ENCODE measurements around the gene NPLOC4.
A peak's percentile ranks its signal among the peaks of the same experiment; 100 is the strongest.

NPLOC4 gene

DNA sequence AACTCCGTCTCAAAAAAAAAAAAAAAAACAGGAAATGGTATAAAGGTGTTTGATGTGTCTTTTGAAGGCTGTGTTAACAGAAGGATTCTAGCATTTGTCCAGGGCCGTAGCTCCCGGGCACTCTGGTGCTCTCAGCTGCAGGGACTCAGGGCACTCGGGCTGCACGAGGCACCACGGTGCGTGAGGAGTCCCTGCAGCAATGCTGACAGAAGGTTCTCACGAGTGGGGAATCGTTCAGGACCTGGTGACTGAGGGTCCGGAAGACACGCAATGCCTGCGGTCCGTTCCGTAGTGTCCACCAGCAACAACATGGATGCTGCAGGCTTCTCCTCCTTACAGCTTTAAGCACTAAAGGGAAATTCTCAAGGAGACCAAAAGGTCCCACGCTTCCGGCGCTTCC, 72.1 kb downstream of the NPLOC4 start:
- no peak for DNase-seq

DNA sequence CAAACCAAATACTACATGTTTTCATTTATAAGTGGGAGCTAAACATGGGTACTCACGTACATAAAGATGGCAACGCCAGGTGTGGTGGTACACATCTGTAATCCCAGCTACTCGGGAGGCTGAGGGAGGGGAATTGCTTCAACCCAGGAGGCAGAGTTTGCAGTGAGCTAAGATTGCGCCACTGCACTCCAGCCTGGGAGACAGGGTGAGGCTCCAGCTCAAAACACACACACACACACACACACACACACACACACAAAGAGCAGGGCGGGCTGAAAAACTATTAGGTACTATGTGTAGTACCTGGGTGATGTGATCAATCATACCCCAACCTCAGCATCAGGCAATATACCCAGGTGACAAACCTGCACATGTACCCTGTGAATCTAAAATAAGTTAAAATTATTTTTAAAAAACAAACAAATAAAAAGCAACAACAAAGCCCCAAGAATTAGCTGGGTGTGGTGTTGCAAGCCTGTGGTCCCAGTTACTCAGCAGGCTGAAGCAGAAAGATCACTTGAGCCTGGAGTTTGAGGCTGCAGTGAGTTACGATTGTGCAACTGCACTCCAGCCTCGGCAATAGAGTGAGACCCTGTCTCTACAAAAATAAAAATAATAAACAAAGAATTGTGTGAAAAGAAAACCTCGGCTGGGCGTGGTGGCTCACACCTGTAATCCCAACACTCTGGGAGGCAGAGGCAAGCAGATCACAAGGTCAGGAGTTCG, 72.9 kb downstream of the NPLOC4 start:
- DNase-seq, result no peak

DNA sequence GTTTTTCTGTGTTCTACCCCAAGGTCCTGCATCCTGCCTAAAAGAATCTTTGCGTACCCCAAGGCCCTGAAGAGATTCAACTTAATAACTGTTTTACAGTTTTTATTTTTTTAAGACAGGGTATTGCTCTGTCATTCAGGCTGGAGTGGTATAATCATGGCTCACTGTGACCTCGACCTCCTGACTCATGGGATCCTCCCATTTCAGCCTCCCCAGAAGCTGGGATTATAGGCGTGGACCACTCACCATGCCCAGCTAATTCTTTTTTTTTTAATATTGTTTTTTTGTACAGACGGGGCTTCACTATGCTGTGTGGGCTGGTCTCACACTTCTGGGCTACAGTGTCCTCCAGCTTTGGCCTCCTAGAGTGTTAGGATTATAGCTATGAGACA, 75.4 kb downstream of the NPLOC4 start:
- DNase-seq, result no peak

DNA sequence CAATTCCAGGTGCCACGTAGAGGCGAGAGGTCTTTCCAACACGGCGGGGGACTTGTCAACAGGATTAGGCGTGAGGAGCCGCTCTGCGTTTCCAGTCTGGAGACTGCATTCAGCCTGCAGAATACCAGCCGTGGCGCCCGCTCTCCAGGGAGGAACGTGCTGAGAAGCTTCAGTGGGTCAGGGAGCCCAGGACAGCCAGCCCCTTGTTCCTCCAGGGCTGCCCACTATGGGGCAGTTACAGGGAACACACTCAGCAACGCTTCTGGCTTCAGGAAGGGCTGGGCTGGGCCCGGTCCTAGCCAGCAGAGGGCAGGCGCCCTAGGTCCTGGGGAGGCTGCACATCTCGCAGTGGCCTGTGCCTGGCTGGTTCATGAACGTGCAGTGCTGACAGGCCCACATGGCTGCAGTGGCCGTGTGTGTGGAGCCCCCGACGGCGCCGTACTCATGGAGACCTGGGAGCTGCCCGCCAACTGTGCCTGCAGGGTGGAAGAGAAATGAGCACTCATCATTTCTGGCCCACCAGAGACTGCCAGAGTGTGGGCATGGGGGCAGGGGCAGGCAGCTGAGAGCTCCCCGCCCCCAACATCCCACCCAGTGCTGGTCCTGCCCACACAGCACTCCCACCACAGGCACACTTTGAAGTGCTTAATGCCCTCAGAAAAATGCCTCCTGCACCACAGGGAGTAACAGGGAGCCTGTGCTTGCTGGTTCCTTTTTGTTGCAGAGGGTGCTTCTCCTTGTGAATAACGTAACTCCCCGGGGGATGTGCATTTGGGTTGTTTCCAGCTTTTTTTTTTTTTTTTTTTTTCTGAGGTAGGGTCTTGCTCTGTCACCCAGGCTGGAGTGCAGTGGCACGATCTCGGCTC, 77.7 kb downstream of the NPLOC4 start:
- DNase-seq, result no peak

DNA sequence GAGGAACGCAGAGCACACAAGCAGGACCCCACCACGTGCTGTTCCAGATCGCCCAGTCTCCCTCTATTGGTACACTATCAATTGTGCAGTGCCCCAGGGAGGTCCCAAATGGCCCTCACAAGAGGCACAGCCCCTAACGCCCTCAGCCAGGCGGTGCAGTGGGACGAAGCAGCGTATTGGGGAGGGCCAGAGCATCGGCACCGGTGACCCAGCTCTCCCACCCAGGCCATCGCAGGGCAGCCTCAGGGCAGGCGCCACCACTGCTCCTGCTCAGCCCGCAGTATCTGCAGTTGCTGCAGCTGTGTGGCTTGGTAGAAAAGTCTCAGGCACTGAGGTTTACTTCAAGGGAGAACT, 78.8 kb downstream of the NPLOC4 start:
- DNase-seq, result no peak

DNA sequence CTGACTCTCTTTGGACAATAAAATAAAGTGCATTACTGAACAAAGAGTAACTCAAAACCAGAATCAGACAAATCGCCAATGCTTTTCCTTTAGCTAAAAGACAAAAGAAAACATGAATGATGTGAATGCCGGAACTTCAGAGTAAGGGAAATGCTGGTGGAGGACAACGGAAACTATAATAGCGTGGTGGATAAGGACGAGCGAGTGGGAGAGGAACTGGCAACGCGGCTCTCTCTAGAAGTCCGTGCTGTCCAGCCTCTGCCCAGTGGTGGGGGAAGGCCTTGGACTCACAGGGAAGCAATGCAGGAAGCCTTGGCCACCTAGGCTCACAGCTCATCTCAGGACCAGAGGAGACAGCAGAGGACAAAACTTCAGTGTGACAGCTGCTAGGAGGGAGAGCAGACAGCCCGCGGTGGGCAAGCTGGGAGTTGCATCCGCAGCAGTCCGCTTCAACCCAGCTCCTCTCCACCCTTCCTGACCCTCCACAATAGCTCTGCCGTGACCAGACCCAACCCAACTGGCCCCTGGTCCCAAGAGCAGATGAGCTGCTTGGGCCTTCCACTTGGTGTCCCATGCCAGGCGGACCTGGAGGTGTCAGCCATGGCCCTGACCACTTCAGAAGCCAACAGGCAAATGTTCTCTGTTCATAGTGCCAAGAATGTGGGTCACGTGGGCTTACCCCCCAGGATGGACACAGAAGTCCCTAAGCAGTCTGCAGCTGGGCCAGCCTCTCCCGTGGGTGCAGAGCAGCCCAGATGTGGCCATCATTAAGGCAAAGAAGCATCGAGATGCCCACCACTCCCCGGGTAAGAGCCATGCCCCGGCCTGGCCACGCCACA, 79.4 kb downstream of the NPLOC4 start:
- DNase-seq, result no peak

DNA sequence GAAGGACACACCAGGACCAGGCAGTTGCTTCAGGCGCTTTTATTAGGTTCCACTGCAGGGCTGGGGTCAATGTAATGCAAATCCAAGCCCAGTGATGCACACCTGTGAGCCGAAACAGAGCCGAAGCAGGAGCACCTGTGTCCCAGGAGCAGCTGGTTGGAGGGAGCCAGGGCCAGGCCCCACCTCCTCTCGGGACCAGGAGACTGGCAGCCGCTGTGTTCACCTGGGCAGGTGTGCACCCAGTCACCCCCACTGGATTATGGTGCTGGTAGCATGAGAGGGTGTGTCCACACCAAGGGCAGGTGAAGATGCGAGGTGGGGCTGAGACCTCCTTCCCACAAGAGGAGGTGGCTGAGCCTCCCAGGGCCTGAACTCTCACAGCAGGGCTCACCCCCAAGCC, 80.0 kb downstream of the NPLOC4 start:
- no peak for DNase-seq

DNA sequence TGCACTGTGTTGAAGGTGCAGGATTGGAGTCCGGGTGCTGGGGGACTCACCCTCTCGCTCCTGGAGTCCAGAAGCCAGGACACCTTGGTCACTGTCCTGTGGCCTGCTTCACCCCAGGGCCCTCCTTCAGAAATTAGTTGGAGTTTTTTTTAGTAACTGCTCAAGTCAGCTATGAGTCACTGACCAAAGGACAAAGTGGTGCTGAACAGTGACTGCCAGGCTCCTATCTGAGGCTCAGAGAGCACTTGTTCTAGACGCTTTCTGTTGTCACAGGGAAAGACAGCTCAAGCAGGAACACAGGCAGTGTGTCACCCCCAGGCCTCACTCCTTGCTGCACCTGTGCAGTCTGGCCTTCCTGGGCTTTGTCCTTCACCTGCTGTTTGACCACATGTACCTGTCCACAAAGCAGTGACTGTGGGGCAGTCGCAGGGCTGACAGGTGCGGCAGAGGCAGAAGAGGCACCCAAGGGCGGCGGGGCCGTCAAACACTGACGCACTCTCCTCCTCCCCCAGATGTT, 80.7 kb downstream of the NPLOC4 start:
- DNase-seq, result no peak

DNA sequence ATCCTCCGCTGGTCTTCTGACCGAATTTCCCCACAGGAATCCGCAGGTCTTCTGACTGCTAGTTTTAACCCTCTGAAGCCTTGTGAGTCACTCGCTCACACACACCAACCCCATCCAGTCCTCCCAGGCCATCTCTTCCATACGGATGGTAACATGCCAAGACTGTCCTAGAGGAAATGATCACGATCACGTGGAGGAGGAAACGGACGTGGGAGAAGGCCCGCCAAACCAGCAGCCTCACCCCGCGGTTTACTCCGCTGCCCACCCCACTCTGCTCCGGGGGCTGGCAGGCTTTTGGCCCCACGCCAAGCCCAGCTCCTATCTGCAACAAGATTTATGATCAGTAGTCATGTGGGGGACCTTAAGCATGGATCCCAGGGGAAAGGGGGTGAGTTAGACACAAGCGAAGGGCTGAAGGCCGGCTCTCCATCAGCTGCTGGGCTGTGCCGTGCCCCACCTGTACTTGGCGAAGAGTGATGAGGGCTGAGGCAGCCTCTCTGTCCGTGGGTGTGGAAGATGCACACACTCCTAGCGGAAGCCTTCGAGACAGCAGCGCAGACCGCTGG, 83.2 kb downstream of the NPLOC4 start:
- no peak for DNase-seq

DNA sequence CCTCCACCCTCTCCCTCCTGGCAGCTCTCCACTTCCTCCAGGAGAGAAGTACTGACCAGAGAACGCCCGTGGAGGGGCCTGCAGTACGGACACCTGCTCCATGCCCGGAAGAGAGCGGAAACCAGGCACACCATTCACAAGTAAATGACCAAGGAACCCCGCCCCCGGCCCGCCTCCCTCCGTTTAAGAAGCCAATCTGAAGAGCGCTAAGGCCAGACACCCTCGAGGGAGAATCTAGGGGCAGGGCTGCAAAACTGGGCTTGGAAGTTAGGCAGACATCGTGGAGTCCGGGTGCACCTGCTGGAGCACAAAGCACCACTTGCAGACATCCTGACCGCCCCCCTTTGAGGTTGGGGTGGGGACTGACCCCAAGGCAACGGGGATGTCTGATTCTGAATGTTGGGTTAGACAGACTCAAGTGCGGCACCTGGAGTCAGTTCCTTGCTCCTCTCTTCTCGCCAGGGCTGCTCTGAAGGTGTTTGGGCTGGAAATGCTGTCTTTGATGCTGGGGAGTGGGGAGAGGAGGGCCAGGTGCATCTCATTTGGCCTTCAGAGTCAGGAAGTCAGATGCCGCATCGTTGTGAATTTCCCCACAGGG, 83.8 kb downstream of the NPLOC4 start:
- peak; percentile 87 for DNase-seq

DNA sequence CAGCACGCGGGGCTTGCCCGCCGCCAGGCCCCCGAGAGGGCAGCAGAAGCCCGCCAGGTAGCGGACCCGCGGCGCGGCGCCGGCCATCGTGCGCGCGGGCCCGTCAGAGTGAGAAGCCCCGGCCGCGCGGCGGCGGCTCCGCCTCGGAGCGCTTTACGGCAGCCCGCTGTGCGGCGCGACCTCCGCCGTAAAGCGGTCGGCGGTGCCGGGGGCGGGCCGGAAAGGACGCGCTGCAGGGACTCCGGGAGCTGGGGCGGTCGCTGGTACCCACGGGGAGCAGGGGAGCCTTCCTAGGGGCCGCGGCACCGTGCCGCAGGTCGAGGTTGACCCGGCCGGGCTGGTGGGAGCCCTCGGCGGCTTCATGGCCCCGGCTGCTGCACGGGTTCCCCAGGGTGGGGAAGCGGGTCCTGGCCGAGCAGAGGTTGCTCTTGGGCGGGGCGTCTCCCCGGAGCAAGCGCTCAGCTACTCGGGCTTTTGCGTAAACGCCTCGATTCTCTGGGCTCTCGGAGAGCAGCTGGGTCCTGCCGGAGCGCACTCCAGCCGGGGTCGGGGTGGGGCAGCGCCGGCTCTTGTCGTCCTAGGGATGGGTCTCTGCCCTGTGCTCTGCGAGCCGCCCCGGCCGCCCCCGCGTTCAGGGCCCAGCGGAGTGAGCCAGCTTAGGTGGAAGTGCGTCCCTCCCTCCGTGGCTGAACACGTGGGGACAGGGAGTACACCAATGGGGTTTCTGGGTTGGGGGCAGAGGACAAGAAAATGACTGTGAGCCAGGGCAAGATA, 84.5 kb downstream of the NPLOC4 start, which contains the start of gene FAAP100:
TSS of gene FAAP100 (minus strand) at position 110 of the 774 bp plus-strand sequence. CDS start at position 87, 23 bp downstream.
- peak; percentile 87 for DNase-seq

DNA sequence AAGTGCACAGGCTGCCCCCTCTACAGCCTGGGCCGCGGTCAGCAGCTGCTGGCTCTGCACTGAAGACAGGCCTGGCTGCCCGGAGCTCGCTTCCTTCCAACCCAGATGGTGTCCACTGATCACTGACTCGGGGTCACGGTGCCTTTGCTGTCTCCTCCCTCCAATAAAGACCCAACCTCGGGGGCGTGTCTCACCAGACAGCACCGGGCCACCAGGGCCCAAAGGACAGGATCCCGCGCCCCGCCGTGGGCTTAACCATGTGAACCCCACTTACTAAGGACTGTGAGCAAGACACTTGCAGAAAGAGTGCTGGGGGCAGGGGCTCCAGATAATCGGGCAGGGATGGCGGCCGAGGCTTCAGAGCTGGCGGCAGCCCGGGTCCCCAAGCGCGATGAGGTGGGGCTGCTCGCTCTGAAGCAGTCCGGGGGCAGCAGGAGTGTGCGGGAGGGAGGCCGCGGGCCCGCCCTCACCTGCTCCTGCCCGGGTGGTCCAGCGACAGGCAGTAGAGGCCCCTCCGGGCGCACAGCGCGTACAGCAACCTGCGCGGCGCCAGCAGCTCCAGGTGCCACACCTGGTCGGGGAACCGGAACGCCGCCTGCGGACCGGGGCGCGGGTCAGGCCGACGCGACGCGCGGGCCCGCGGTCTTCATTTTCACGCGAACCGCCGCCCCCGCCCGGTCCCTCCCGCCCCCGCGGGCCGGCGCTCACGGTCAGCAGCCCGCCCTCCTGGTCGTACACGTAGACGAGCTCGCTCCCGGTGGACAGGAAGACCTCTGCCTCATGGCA, 85.3 kb downstream of the NPLOC4 start:
- DNase-seq, result no peak

DNA sequence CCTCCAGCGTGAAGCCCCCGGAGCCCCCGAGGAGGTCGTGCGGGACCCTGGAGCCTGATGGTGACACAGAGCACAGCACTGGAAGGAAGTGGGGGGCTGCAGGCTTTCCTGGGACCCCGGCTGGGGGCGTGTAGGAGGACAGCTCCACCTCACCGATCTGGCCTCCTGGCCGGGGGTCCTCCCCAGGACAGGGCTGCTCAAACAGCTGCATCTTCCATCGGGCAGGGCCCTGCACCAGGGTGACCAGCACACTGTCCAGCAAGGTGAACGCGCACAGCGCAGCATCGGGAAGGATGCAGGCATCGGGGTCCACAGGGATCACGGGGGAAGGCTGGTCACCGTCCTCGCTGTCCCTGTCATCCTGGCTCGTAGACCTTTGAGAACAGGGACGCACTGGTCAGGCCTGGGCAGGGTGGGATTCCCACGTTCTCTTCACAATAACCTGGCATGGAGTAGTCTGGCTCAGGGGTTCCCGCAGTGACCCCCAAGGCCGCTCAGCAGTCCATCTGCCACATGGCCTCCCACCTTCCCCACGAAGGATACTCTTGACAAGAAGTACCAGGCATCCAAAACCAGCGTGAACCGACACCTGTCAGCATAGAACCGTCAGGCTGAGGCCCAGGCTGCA, 86.0 kb downstream of the NPLOC4 start:
- DNase-seq, result no peak

DNA sequence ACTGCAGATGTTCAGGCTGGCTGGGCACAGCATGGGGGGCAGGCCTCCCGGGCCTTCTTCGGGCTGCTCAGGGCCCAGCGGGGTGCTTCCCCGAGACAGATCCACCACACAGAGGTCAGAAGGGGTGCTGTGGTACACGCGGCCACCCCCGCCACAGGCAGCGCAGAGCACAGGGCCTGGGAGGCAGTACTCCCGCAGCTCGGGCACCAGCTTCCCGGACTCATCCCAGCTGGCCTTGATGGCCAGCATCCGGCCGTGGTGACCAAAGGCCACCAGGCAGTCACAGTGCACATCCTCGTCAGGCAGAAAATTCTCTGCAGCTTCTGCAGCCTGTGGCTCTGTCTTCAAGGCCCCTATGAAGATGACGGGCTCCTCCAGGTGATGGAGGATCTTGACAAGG, 86.6 kb downstream of the NPLOC4 start:
- DNase-seq, result no peak

DNA sequence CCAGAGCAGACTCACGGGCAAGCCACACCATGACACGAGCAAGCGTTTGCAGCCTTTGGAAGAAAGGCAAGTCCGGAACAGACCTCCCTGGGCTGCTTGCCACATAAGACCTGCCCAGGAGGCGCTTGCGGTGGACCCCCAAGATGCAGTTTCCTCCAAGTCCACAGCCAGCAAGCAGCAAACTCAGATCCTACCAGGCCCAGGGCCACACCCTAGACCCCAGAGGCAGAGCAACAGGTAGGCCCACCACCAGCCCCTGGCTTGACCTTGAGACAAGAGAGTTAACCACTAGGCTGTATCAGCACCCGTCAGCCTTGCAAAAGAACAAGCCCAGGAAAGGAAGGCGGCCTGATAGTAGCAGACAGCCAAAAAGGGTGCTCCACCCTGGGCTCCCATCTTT, 87.1 kb downstream of the NPLOC4 start:
- no peak for DNase-seq

DNA sequence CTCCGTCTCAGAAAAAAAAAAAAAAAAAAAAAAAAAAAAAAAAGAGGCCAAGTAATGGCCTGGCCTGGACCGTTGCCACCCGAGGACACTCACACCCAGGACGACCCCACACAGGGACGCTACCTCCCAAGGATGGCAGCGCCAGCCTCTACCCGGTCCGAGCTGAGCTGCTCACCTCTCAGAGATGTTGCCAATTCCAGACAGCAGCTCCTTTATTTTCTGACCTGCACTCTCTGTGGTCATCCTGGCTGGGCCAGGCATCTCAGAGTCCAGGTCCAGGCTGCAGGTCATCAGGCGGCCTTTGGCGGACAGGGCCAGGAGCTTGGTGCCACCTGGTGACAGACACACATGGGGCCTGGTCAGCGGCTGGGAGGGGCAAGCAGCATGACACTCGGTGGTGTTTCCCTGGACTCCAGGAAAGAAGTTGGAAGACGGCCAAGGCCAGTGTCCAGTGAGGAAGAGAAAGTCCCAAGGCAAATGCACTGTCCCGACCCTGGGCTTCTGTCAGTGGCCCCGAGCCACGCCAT, 87.8 kb downstream of the NPLOC4 start:
- DNase-seq, result no peak

DNA sequence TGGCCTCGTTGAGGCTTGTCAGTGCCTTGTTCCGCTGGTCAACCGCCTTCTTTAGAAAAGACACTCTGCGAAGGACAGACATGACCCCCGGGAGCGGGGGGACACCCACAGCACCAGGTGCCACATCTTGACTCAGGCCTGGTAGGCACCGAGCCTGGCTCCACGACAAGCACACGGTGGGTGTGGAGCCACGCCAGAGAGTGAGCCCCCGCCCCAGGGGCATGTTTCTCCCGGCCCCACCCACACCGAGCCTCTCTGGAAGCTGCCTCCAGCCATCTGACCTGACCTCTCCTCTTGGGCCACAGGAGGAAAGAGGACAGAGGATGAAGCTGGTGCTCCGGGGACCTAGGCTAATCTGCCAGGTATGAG, 89.3 kb downstream of the NPLOC4 start:
- DNase-seq, result no peak

DNA sequence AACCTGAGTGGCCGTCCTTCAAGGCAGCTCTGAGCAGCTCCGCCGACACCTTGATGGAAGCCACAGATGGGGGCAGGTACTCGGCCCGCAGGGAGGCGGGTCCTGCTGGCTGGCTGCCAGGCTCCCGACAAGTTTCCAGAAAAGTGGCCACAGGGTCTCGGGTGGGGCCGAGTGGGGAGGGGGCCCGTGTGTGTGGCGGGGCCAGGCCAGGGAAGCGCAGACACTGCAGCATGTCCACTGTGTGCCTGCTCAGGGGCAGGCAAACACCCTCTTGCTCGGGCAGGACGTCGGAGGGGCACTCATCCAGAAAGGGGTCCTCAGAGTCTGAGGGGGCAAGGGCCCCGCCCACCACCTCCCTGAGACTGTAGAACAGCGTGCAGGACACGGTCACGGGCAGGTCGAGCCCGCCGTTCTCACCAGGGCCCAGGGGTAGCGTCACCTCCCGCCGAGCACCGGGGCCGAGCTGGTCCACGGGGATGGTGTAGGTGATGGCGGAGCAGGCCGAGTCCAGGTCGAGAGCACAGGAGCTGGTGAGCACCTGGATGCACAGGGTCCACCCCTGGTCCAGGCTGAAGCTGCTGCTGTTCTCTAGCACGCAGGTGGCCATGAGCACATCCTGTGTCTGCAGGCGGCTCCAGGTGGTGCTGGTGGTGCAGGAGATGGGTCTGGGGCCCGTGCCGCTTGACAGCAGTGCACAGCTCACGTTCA, 89.9 kb downstream of the NPLOC4 start:
- no peak for DNase-seq
